Measurements from ENCODE around the gene PFKFB4. TPM values are rescaled to one million over a fixed set of nuclear protein-coding genes. Genes with fewer than 3 reads are reported as not detected.

PFKFB4 gene
- total RNA-seq, 2 donors from 2014 or later, result 11.1 to 27.4 TPM

- ATAC-seq (no peak), DNase-seq (ENCODE audit: low spot score) (no peak)
- Mint-ChIP-seq H3K4me3 (no peak overlapping the region), H3K4me1 (ENCODE audit: low read depth in 2 of 2) (no peaks in the 10 kb centered on the region), H3K27me3 (no peaks in the 10 kb centered on the region), H3K36me3 (no peaks in the 10 kb centered on the region), H3K27ac (no peak overlapping the region), H3K9me3 (no peaks in the 10 kb centered on the region)
These were observed 15.9 kb upstream of the PFKFB4 start for GRCh38 chr3:48572517-48572916.

- no peak overlapping the region for H3K27ac Mint-ChIP-seq
- ATAC-seq, result no peak
- H3K9me3 Mint-ChIP-seq, result no peaks in the 10 kb centered on the region
- no peaks in the 10 kb centered on the region for H3K27me3 Mint-ChIP-seq
- no peak overlapping the region for H3K4me3 Mint-ChIP-seq
- no peak for DNase-seq (ENCODE audit: low spot score)
- peaks cover 0 to 2% of the 10 kb centered on the region in 2 donors for H3K4me1 Mint-ChIP-seq (ENCODE audit: low read depth in 2 of 2)
- H3K36me3 Mint-ChIP-seq, result no peaks in the 10 kb centered on the region
These were observed 15.3 kb upstream of the PFKFB4 start for GRCh38 chr3:48571938-48572337.

GRCh38 chr3:48569808-48570450, 13.3 kb upstream of the PFKFB4 start:
- H3K27ac Mint-ChIP-seq, result no peak overlapping the region
- no peaks in the 10 kb centered on the region for H3K9me3 Mint-ChIP-seq
- no peak for DNase-seq (ENCODE audit: low spot score)
- no peaks in the 10 kb centered on the region for H3K27me3 Mint-ChIP-seq
- ATAC-seq, result no peak
- no peak overlapping the region for H3K4me3 Mint-ChIP-seq
- H3K36me3 Mint-ChIP-seq, result no peaks in the 10 kb centered on the region
- H3K4me1 Mint-ChIP-seq (ENCODE audit: low read depth in 2 of 2), result peaks cover 10% of the 10 kb centered on the region in 2 donors

GRCh38 chr3:48569400-48569799, 12.8 kb upstream of the PFKFB4 start:
- H3K4me3 Mint-ChIP-seq, result no peak overlapping the region
- no peak for DNase-seq (ENCODE audit: low spot score)
- no peak for ATAC-seq
- H3K27me3 Mint-ChIP-seq, result no peaks in the 10 kb centered on the region
- H3K27ac Mint-ChIP-seq, result no peak overlapping the region
- H3K9me3 Mint-ChIP-seq, result no peaks in the 10 kb centered on the region
- no peaks in the 10 kb centered on the region for H3K36me3 Mint-ChIP-seq
- H3K4me1 Mint-ChIP-seq (ENCODE audit: low read depth in 2 of 2), result peaks cover 10% of the 10 kb centered on the region in 2 donors

GRCh38 chr3:48568476-48568875, 11.9 kb upstream of the PFKFB4 start:
- Mint-ChIP-seq H3K4me1 (ENCODE audit: low read depth in 2 of 2) (peaks cover 17 to 18% of the 10 kb centered on the region in 2 donors), H3K36me3 (no peaks in the 10 kb centered on the region), H3K9me3 (no peaks in the 10 kb centered on the region), H3K4me3 (no peak overlapping the region), H3K27ac (no peak overlapping the region), H3K27me3 (no peaks in the 10 kb centered on the region)
- no peak for ATAC-seq
- DNase-seq (ENCODE audit: low spot score), result no peak

GRCh38 chr3:48567500-48567899, 10.9 kb upstream of the PFKFB4 start:
- Mint-ChIP-seq H3K36me3 (no peaks in the 10 kb centered on the region), H3K4me1 (ENCODE audit: low read depth in 2 of 2) (peaks cover 24 to 26% of the 10 kb centered on the region in 2 donors), H3K4me3 (no peak overlapping the region), H3K27ac (no peak overlapping the region), H3K27me3 (no peaks in the 10 kb centered on the region), H3K9me3 (no peaks in the 10 kb centered on the region)
- ATAC-seq (no peak), DNase-seq (ENCODE audit: low spot score) (no peak)

- peaks cover 24 to 26% of the 10 kb centered on the region in 2 donors for H3K4me1 Mint-ChIP-seq (ENCODE audit: low read depth in 2 of 2)
- no peak overlapping the region for H3K4me3 Mint-ChIP-seq
- H3K27me3 Mint-ChIP-seq, result no peaks in the 10 kb centered on the region
- H3K27ac Mint-ChIP-seq, result no peak overlapping the region
- no peak for ATAC-seq
- no peak for DNase-seq (ENCODE audit: low spot score)
- H3K36me3 Mint-ChIP-seq, result no peaks in the 10 kb centered on the region
- H3K9me3 Mint-ChIP-seq, result no peaks in the 10 kb centered on the region
These were observed 10.5 kb upstream of the PFKFB4 start for GRCh38 chr3:48567090-48567489.

- no peaks in the 10 kb centered on the region for H3K9me3 Mint-ChIP-seq
- no peak for DNase-seq (ENCODE audit: low spot score)
- no peak overlapping the region for H3K27ac Mint-ChIP-seq
- no peak overlapping the region for H3K4me3 Mint-ChIP-seq
- H3K36me3 Mint-ChIP-seq, result no peaks in the 10 kb centered on the region
- no peak for ATAC-seq
- no peaks in the 10 kb centered on the region for H3K27me3 Mint-ChIP-seq
- peaks cover 24 to 26% of the 10 kb centered on the region in 2 donors for H3K4me1 Mint-ChIP-seq (ENCODE audit: low read depth in 2 of 2)
These were observed 9.8 kb upstream of the PFKFB4 start for GRCh38 chr3:48566401-48566760.

GRCh38 chr3:48565591-48566400, 9.2 kb upstream of the PFKFB4 start:
- Mint-ChIP-seq H3K36me3 (no peaks in the 10 kb centered on the region), H3K4me3 (no peak overlapping the region), H3K27ac (peak overlapping the region; percentile 4 to 20), H3K27me3 (no peaks in the 10 kb centered on the region), H3K9me3 (no peaks in the 10 kb centered on the region), H3K4me1 (ENCODE audit: low read depth in 2 of 2) (peaks cover 24 to 26% of the 10 kb centered on the region in 2 donors)
- ATAC-seq (peak in 1 of 2 donors; percentile 48), DNase-seq (ENCODE audit: low spot score) (no peak)

- H3K4me3 Mint-ChIP-seq, result no peak overlapping the region
- peaks cover 27 to 29% of the 10 kb centered on the region in 2 donors for H3K4me1 Mint-ChIP-seq (ENCODE audit: low read depth in 2 of 2)
- DNase-seq (ENCODE audit: low spot score), result no peak
- H3K27ac Mint-ChIP-seq, result peak overlapping the region; percentile 4 to 20
- ATAC-seq, result no peak
- no peaks in the 10 kb centered on the region for H3K9me3 Mint-ChIP-seq
- H3K36me3 Mint-ChIP-seq, result no peaks in the 10 kb centered on the region
- H3K27me3 Mint-ChIP-seq, result no peaks in the 10 kb centered on the region
These were observed 8.6 kb upstream of the PFKFB4 start for GRCh38 chr3:48565186-48565585.

GRCh38 chr3:48564667-48565066, 8.1 kb upstream of the PFKFB4 start:
- H3K9me3 Mint-ChIP-seq, result no peaks in the 10 kb centered on the region
- H3K27ac Mint-ChIP-seq, result peak overlapping the region in 1 of 2 donors; percentile 90
- H3K27me3 Mint-ChIP-seq, result no peaks in the 10 kb centered on the region
- H3K4me1 Mint-ChIP-seq (ENCODE audit: low read depth in 2 of 2), result peaks cover 29 to 32% of the 10 kb centered on the region in 2 donors
- ATAC-seq (no peak), DNase-seq (ENCODE audit: low spot score) (no peak)
- H3K4me3 Mint-ChIP-seq, result no peak overlapping the region
- no peaks in the 10 kb centered on the region for H3K36me3 Mint-ChIP-seq

GRCh38 chr3:48564022-48564421, 7.4 kb upstream of the PFKFB4 start:
- peaks cover 30 to 36% of the 10 kb centered on the region in 2 donors for H3K4me1 Mint-ChIP-seq (ENCODE audit: low read depth in 2 of 2)
- H3K27ac Mint-ChIP-seq, result peak overlapping the region; percentile 90 to 93
- DNase-seq (ENCODE audit: low spot score), result peak; percentile 88
- no peaks in the 10 kb centered on the region for H3K36me3 Mint-ChIP-seq
- no peaks in the 10 kb centered on the region for H3K27me3 Mint-ChIP-seq
- H3K9me3 Mint-ChIP-seq, result no peaks in the 10 kb centered on the region
- peak; percentile 87 to 90 for ATAC-seq
- H3K4me3 Mint-ChIP-seq, result peak overlapping the region; percentile 67

- Mint-ChIP-seq H3K4me3 (peak within 1 kb of the TSS; percentile 67), H3K27ac (peak within 1 kb of the TSS; percentile 90 to 93)
These were observed 6.8 kb upstream of the PFKFB4 start, which contains the start of gene UCN2 for GRCh38 chr3:48563382-48563918. Gene UCN2 (minus strand): TSS chr3:48563781. CDS start chr3:48563124, 657 bp downstream.

More at GRCh38 chr3:48563382-48563918, 6.8 kb upstream of the PFKFB4 start, which contains the start of gene UCN2:
- no peaks in the 10 kb centered on the region for H3K27me3 Mint-ChIP-seq
- ATAC-seq (no peak), DNase-seq (ENCODE audit: low spot score) (no peak)
- no peaks in the 10 kb centered on the region for H3K9me3 Mint-ChIP-seq
- peaks cover 35 to 42% of the 10 kb centered on the region in 2 donors for H3K4me1 Mint-ChIP-seq (ENCODE audit: low read depth in 2 of 2)
- H3K36me3 Mint-ChIP-seq, result no peaks in the 10 kb centered on the region
